DND-41 (cell line): Measurements from ENCODE around the gene U2AF1L4.

Experiments used
- ATAC-seq: fragments of 200-7000 bp; cut with Tn5 transposase; 3 replicates; pipeline ENCODE4 v1.9.1; 2021; ENCODE audit warnings: low read depth; ENCODE audit not compliant: insufficient read depth
- DNase-seq: peaks from one replicate; pipeline ENCODE4 v3.0.0-alpha.2; 2020
- H2AFZ ChIP-seq: 2 replicates; pipeline ENCODE4 v1.6.0; 2012; ENCODE audit warnings: low read depth, low read length
- H3K27ac ChIP-seq: 2 replicates; pipeline ENCODE4 v1.5.1; 2012; ENCODE audit warnings: low read length, inconsistent platforms
- H3K27me3 ChIP-seq: fragments of 200-600 bp; sonication (generic); 2 replicates; pipeline ENCODE4 v1.6.0; 2012; ENCODE audit warnings: low read length, mild to moderate bottlenecking, inconsistent platforms; ENCODE audit not compliant: insufficient read depth, poor library complexity
- H3K36me3 ChIP-seq: 2 replicates; pipeline ENCODE4 v1.5.1; 2012; ENCODE audit warnings: low read length, inconsistent platforms; ENCODE audit not compliant: insufficient read depth
- H3K4me1 ChIP-seq: 2 replicates; pipeline ENCODE4 v1.5.1; 2012; ENCODE audit warnings: mild to moderate bottlenecking, low read length; ENCODE audit not compliant: insufficient read depth
- H3K4me2 ChIP-seq: 2 replicates; pipeline ENCODE4 v1.6.0; 2012; ENCODE audit warnings: mild to moderate bottlenecking, moderate library complexity, low read length, inconsistent platforms; ENCODE audit not compliant: insufficient read depth
- H3K4me3 ChIP-seq, 2 experiments: fragments of 200-600 bp in 1 of 2; shearing (Covaris generic) in 1 of 2; 2 replicates each; pipeline ENCODE4 v1.5.1; 2012 to 2016; ENCODE audit warnings: inconsistent platforms in 2 of 2, low read length in 2 of 2, mild to moderate bottlenecking in 2 of 2, low read depth in 1 of 2, moderate library complexity in 1 of 2
- H3K79me2 ChIP-seq: 2 replicates; pipeline ENCODE4 v1.6.0; 2012; ENCODE audit warnings: low read length, inconsistent platforms; ENCODE audit not compliant: insufficient read depth
- H3K9ac ChIP-seq: 2 replicates; pipeline ENCODE4 v1.6.0; 2012; ENCODE audit warnings: low read depth, mild to moderate bottlenecking, inconsistent platforms, low read length, moderate library complexity
- H3K9me3 ChIP-seq: 2 replicates; pipeline ENCODE4 v1.5.1; 2012; ENCODE audit warnings: low read length, moderate library complexity, mild to moderate bottlenecking, inconsistent platforms; ENCODE audit not compliant: insufficient read depth, severe bottlenecking
- H4K20me1 ChIP-seq: 2 replicates; pipeline ENCODE4 v1.6.0; 2012; ENCODE audit warnings: low read length; ENCODE audit not compliant: insufficient read depth
- EZH2 ChIP-seq: IDR thresholded peaks from 3 replicates; pipeline ENCODE4 v1.6.1; 2012; ENCODE audit warnings: borderline replicate concordance, low read depth, mild to moderate bottlenecking, moderate library complexity, low read length, inconsistent platforms; ENCODE audit not compliant: severe bottlenecking
- TF ChIP-seq, protein P1 (sequence below): IDR thresholded peaks from 2 replicates; pipeline ENCODE4 v1.5.1; 2012; ENCODE audit warnings: borderline replicate concordance, low read length, moderate library complexity, mild to moderate bottlenecking; ENCODE audit not compliant: poor library complexity, severe bottlenecking; ENCODE audit errors: extremely low read depth

Gene U2AF1L4

GRCh38 chr19:35740423-35741202 lies 4.6 kb downstream of the U2AF1L4 start:
- ATAC-seq (peak; percentile 79), DNase-seq (peak; percentile 98)
- Histone ChIP-seq H3K4me2 (peak overlapping the region; percentile 99), H2AFZ (peak overlapping the region; percentile 96), H3K27ac (peak overlapping the region; percentile 85), H3K79me2 (peaks cover 11% of the 10 kb centered on the region; the same call in 1 of the 2 replicates), H3K9me3 (no peaks in the 10 kb centered on the region), H3K4me3 (peak overlapping the region; percentile 77 to 88), H4K20me1 (0 out of 2 replicates have a peak, but pooled peaks cover 6% of the 10 kb centered on the region), H3K9ac (peak overlapping the region; percentile 68), H3K27me3 (no peaks in the 10 kb centered on the region), H3K4me1 (peaks cover 49% of the 10 kb centered on the region), H3K36me3 (peaks cover 46% of the 10 kb centered on the region)
- no peak for TF ChIP-seq EZH2
- TF ChIP-seq, protein P1, sequence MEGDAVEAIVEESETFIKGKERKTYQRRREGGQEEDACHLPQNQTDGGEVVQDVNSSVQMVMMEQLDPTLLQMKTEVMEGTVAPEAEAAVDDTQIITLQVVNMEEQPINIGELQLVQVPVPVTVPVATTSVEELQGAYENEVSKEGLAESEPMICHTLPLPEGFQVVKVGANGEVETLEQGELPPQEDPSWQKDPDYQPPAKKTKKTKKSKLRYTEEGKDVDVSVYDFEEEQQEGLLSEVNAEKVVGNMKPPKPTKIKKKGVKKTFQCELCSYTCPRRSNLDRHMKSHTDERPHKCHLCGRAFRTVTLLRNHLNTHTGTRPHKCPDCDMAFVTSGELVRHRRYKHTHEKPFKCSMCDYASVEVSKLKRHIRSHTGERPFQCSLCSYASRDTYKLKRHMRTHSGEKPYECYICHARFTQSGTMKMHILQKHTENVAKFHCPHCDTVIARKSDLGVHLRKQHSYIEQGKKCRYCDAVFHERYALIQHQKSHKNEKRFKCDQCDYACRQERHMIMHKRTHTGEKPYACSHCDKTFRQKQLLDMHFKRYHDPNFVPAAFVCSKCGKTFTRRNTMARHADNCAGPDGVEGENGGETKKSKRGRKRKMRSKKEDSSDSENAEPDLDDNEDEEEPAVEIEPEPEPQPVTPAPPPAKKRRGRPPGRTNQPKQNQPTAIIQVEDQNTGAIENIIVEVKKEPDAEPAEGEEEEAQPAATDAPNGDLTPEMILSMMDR, result peak; percentile 34

DNA sequence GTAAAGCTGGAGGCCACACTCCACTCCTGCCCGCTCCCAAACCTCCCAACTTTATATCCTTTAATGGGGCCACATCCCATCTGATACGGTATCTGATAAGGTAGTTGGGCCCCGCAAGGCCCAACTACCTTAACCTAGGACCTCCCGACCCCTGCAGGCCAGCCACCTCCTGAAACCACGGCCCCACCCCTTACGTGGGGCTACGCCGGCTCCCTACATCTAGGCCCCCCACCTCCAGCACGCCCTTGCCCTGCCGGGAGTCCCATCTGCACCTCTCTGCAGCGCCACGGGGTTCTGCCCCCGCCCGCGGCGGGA lies 5.2 kb downstream of the U2AF1L4 start:
- Histone ChIP-seq H3K4me1 (peaks cover 49% of the 10 kb centered on the region), H3K9me3 (no peaks in the 10 kb centered on the region), H3K79me2 (peaks cover 11% of the 10 kb centered on the region; the same call in 1 of the 2 replicates), H3K4me2 (peak overlapping the region; percentile 99), H2AFZ (peak overlapping the region; percentile 93), H3K4me3 (peak overlapping the region; percentile 77 to 88; a peak in 3 of 4 replicates), H4K20me1 (0 out of 2 replicates have a peak, but pooled peaks cover 6% of the 10 kb centered on the region), H3K36me3 (peaks cover 51% of the 10 kb centered on the region), H3K27me3 (no peaks in the 10 kb centered on the region), H3K27ac (peak overlapping the region; percentile 64), H3K9ac (peak overlapping the region; percentile 68)
- ATAC-seq, result peak; percentile 41
- no peak for DNase-seq
- TF ChIP-seq EZH2, result no peak
- TF ChIP-seq, protein P1, result peak; percentile 15

- H3K79me2 ChIP-seq, result peaks cover 9% of the 10 kb centered on the region; the same call in 1 of the 2 replicates
- H4K20me1 ChIP-seq, result 0 out of 2 replicates have a peak, but pooled peaks cover 6% of the 10 kb centered on the region
- DNase-seq, result no peak
Measured at GRCh38 chr19:35739275-35740107, 5.7 kb downstream of the U2AF1L4 start.

More at GRCh38 chr19:35739275-35740107, 5.7 kb downstream of the U2AF1L4 start:
- ATAC-seq, result no peak
- Histone ChIP-seq H3K9me3 (no peaks in the 10 kb centered on the region), H3K36me3 (peaks cover 57% of the 10 kb centered on the region), H3K27ac (peak overlapping the region; percentile 64), H3K4me1 (peaks cover 46% of the 10 kb centered on the region), H3K4me3 (peak overlapping the region; percentile 77 to 88; a peak in 3 of 4 replicates), H3K27me3 (no peaks in the 10 kb centered on the region), H3K4me2 (peak overlapping the region; percentile 99), H2AFZ (no peak overlapping the region), H3K9ac (peak overlapping the region; percentile 68)
- TF ChIP-seq, protein P1, result no peak
- no peak for TF ChIP-seq EZH2
